B cell (primary cell): ENCODE data around the gene C20orf144. TPM values are rescaled to one million over a fixed set of nuclear protein-coding genes. Genes with fewer than 3 reads are reported as not detected.

Source experiments
- ATAC-seq: fragments of 200-7000 bp; cut with Tn5 transposase; one replicate; pipeline ENCODE4 v1.10.0; 2021; ENCODE audit warnings: low read depth, mild to moderate bottlenecking, moderate number of reproducible peaks, moderate library complexity
- CTCF ChIA-PET: fragments of 350-600 bp; sonication (Branson Sonifier 250); formaldehyde crosslinking; loops from one replicate; lab custom pipeline; 2021; ENCODE audit warnings: antibody characterized with exemption, inconsistent platforms; lab: Charles Lee
- POLR2A ChIA-PET: fragments of 350-600 bp; sonication (Branson Sonifier 250); formaldehyde crosslinking; loops from one replicate; lab custom pipeline; 2021; ENCODE audit warnings: antibody characterized with exemption; lab: Charles Lee
- DNase-seq: peaks from one replicate; pipeline ENCODE4 v3.0.0; 2013
- H2AFZ ChIP-seq: 2 replicates; pipeline ENCODE4 v1.6.1; 2012; ENCODE audit warnings: mild to moderate bottlenecking, low read depth, low read length; ENCODE audit not compliant: insufficient read depth, poor library complexity, severe bottlenecking
- H3K27ac ChIP-seq, 2 donors: 1 replicate in 1 of 2; 2 replicates in 1 of 2; pipeline ENCODE4 v1.5.1; 2012 to 2013; ENCODE audit warnings: low read length in 2 of 2, mild to moderate bottlenecking in 2 of 2, moderate library complexity in 1 of 2
- H3K27me3 ChIP-seq, 4 experiments: fragments of 200-600 bp in 1 of 4; sonication (generic) in 1 of 4; replicated peaks in 1 of 4; 1 replicate in 2 of 4; 2 replicates in 2 of 4; pipeline versions ENCODE4 v1.6.1 to v1.7.0; 2013 to 2016; ENCODE audit warnings: low read length in 3 of 4, mild to moderate bottlenecking in 2 of 4, mixed read lengths in 1 of 4, moderate library complexity in 1 of 4; ENCODE audit not compliant: insufficient read depth in 4 of 4, control insufficient read depth in 3 of 4; ENCODE audit errors: control extremely low read depth in 1 of 4
- H3K36me3 ChIP-seq, 2 experiments: replicated peaks in 1 of 2; 1 replicate in 1 of 2; 2 replicates in 1 of 2; pipeline versions ENCODE4 v1.6.1 to v1.7.1; 2013; ENCODE audit warnings: low read length in 1 of 2; ENCODE audit not compliant: insufficient read depth in 2 of 2, control insufficient read depth in 1 of 2; ENCODE audit errors: control extremely low read depth in 1 of 2, extremely low read depth in 1 of 2
- H3K4me1 ChIP-seq, 2 donors: fragments of 200-600 bp in 1 of 2; sonication (generic) in 1 of 2; 1 replicate in 1 of 2; 2 replicates in 1 of 2; pipeline versions ENCODE4 v1.5.1 to v1.6.1; 2013 to 2017; ENCODE audit warnings: low read length in 2 of 2; ENCODE audit not compliant: control insufficient read depth in 2 of 2, insufficient read depth in 2 of 2
- H3K4me2 ChIP-seq: replicated peaks from 2 replicates; pipeline ENCODE3; 2012; ENCODE audit warnings: mild to moderate bottlenecking, low read depth, low read length; ENCODE audit not compliant: poor library complexity, severe bottlenecking
- H3K4me3 ChIP-seq, 5 experiments: fragments of 200-600 bp in 1 of 5; sonication (generic) in 1 of 5; 1 replicate in 3 of 5; 2 replicates in 2 of 5; pipeline versions ENCODE4 v1.5.1 to v1.7.0; 2011 to 2016; ENCODE audit warnings: low read length in 4 of 5, mild to moderate bottlenecking in 4 of 5, low read depth in 2 of 5, control low read depth in 1 of 5, moderate library complexity in 1 of 5; ENCODE audit not compliant: insufficient read depth in 1 of 5; ENCODE audit errors: control extremely low read depth in 1 of 5, extremely low read depth in 1 of 5
- H3K79me2 ChIP-seq: fragments of 200-600 bp; sonication (generic); one replicate; pipeline ENCODE4 v1.6.0; 2016; ENCODE audit warnings: low read length; ENCODE audit not compliant: control insufficient read depth, insufficient read depth
- H3K9ac ChIP-seq: fragments of 200-600 bp; sonication (generic); 2 replicates; pipeline ENCODE4 v1.6.1; 2017; ENCODE audit warnings: mild to moderate bottlenecking, low read length, moderate library complexity
- H3K9me3 ChIP-seq, 3 donors: one replicate each; pipeline versions ENCODE4 v1.6.1 to v1.7.1; 2013; ENCODE audit warnings: low read length in 2 of 3; ENCODE audit not compliant: control insufficient read depth in 2 of 3, insufficient read depth in 1 of 3; ENCODE audit errors: control extremely low read depth in 1 of 3
- H4K20me1 ChIP-seq: 2 replicates; pipeline ENCODE4 v1.6.0; 2012; ENCODE audit warnings: mild to moderate bottlenecking, low read length; ENCODE audit not compliant: insufficient read depth, control insufficient read depth, poor library complexity, severe bottlenecking
- H3K27ac Mint-ChIP-seq: one replicate; pipeline ENCODE4 v1.8.0; 2021; ENCODE audit warnings: mixed read lengths
- H3K27me3 Mint-ChIP-seq: one replicate; pipeline ENCODE4 v1.8.0; 2021; ENCODE audit warnings: mixed read lengths
- H3K4me1 Mint-ChIP-seq: one replicate; pipeline ENCODE4 v1.8.0; 2021; ENCODE audit warnings: mixed read lengths
- H3K4me3 Mint-ChIP-seq: one replicate; pipeline ENCODE4 v1.8.0; 2021; ENCODE audit warnings: mixed read lengths
- H3K9me3 Mint-ChIP-seq: one replicate; pipeline ENCODE4 v1.8.0; 2022; ENCODE audit warnings: mixed read lengths; ENCODE audit not compliant: insufficient read depth
- CTCF ChIP-seq: fragments of 200-600 bp; IDR thresholded peaks from one replicate; pipeline ENCODE4 v1.8.0; 2022; ENCODE audit warnings: antibody characterized with exemption, mild to moderate bottlenecking
- EZH2 ChIP-seq: IDR thresholded peaks from 2 replicates; pipeline ENCODE4 v1.6.1; 2012; ENCODE audit warnings: borderline replicate concordance, low read depth, mild to moderate bottlenecking, moderate library complexity, low read length; ENCODE audit not compliant: insufficient read depth, poor library complexity, severe bottlenecking
- WGBS: methylation state at CpG from one replicate; pipeline ENCODE4 v1.1.5; 2013; ENCODE audit warnings: missing lambda C conversion rate; ENCODE audit not compliant: insufficient coverage; 5-methylcytosine and 5-hydroxymethylcytosine counted together
- intact Hi-C: fragments of 100-400 bp; cut with micrococcal nuclease; formaldehyde crosslinking; loops from one replicate; pipeline ENCODE4 v1.10.0; 2022
- polyA plus RNA-seq: library from polyadenylated mRNA; depleted of rRNA; stranded (reverse); fragments of >200 nt; gene quantifications from 2 replicates; pipeline ENCODE4 v1.2.3, GENCODE V29; 2012
- total RNA-seq, 2 donors: library from RNA; stranded (reverse); fragments of 120-200 nt in 1 of 2; gene quantifications; 1 replicate in 1 of 2; 2 replicates in 1 of 2; pipeline versions ENCODE4 v1.2.3 to v1.2.4, GENCODE V29; 2013 to 2022

Gene C20orf144
- total and polyA plus RNA-seq, 2 donors (not counting 1 experiment from before 2014, with no cell fraction given) = 0.27 to 0.44 TPM

GRCh38 chr20:33686100-33686983 is 24.2 kb downstream of the C20orf144 start, which contains the start of gene E2F1:
Gene E2F1 (minus strand): TSS chr20:33686385. CDS start chr20:33686264, 121 bp downstream.
- Histone ChIP-seq H2AFZ (peak within 1 kb of the TSS; percentile 76), H3K4me3 (peak within 1 kb of the TSS; percentile 28 to 56 (median 47)), H3K9ac (peak within 1 kb of the TSS; percentile 42), H3K27ac (peak within 1 kb of the TSS; percentile 50 to 65), H3K79me2 (no peaks in the 10 kb centered on the region), H3K4me1 (peaks cover 16 to 22% of the 10 kb centered on the region in 2 donors), H3K36me3 (no peaks in the 10 kb centered on the region), H4K20me1 (no peaks in the 10 kb centered on the region), H3K9me3 (no peaks in the 10 kb centered on the region), H3K27me3 (no peaks in the 10 kb centered on the region), H3K4me2 (peak within 1 kb of the TSS; percentile 96)
- Mint-ChIP-seq H3K4me3 (peak within 1 kb of the TSS; percentile 92), H3K4me1 (peaks cover 27% of the 10 kb centered on the region), H3K27me3 (no peaks in the 10 kb centered on the region), H3K9me3 (no peaks in the 10 kb centered on the region), H3K27ac (peak within 1 kb of the TSS; percentile 89)
- 2% methylated on average over 101 of the region's 101 CpGs for WGBS
- POLR2A ChIA-PET = interaction anchor here (1.1 to 1.5 kb wide), 2 partner anchors 20 to 45 kb away, joined by 3 to 4 read pairs; partner anchors contain the start of genes ACTL10 and ZNF341
- TF ChIP-seq CTCF (peak; percentile 33), EZH2 (no peak)
- DNase-seq = peak; percentile 95
- CTCF ChIA-PET = interaction anchor here (0.5 to 1.8 kb wide), 8 partner anchors 18 to 1008 kb away, joined by 3 to 7 read pairs (median 4); partner anchors contain the start of genes ACTL10 and PXMP4
- intact Hi-C loops = loop anchor here (1.0 kb wide), 6 partner anchors 12 to 277 kb away; partner anchors contain the start of genes ACTL10, CHMP4B, NECAB3 and PXMP4
- ATAC-seq = peak; percentile 96
